ENCODE data around the gene CDKN2B. TPM values are rescaled to one million over a fixed set of nuclear protein-coding genes. Genes with fewer than 3 reads are reported as not detected.

The CDKN2B gene
- total RNA-seq, 2 experiments from 2014 or later = 2.0 to 3.7 TPM

GRCh38 chr9:21967702-21968101 is 41.4 kb downstream of the CDKN2B start:
- intact Hi-C loops (cut with micrococcal nuclease; ENCODE audit: unreplicated experiment) = no loop called here
- Histone ChIP-seq H4K20me1 (ENCODE audit: insufficient read depth, low read length) (no peaks in the 10 kb centered on the region; the same call in 1 of the 2 replicates), H3K9me3 (ENCODE audit: low read length) (no peaks in the 10 kb centered on the region), H3K9me2 (ENCODE audit: insufficient read depth, low read length) (no peaks in the 10 kb centered on the region), H3K4me2 (ENCODE audit: low read length) (no peak overlapping the region), H3K4me3 (ENCODE audit: low read depth, low read length, poor library complexity, severe bottlenecking) (no peak overlapping the region), H2AFZ (ENCODE audit: low read length) (no peak overlapping the region), H3K36me3 (ENCODE audit: insufficient read depth, low read length) (peaks cover 74% of the 10 kb centered on the region), H3K27ac (ENCODE audit: low read depth, low read length, poor library complexity, severe bottlenecking) (no peak overlapping the region), H3K79me2 (ENCODE audit: insufficient read depth, low read depth, low read length) (peaks cover 12% of the 10 kb centered on the region), H3K4me1 (ENCODE audit: insufficient read depth, low read length, poor library complexity, severe bottlenecking) (no peaks in the 10 kb centered on the region)
- POLR2A ChIA-PET = interaction anchor here (0.8 kb wide), 1 partner anchor 558 kb away, joined by 3 read pairs; no protein-coding TSS in a partner anchor
- TF ChIP-seq EZH2phosphoT487 (IDR thresholded peaks at IDR 0.05; ENCODE audit: borderline replicate concordance, low read depth, low read length) = no peak
- no peak for TF ChIP-seq CTCF (conservative IDR thresholded peaks at IDR 0.05; ENCODE audit: low read length)
- DNase-seq (ENCODE audit: low spot score) = no peak
- BruUV-seq (replicated peaks) = no TSS peak
- CTCF ChIA-PET (ENCODE audit: unreplicated experiment) = no interaction called here

GRCh38 chr9:21967169-21967568 is 41.9 kb downstream of the CDKN2B start:
- Histone ChIP-seq H4K20me1 (ENCODE audit: insufficient read depth, low read length) (no peaks in the 10 kb centered on the region; the same call in 1 of the 2 replicates), H3K4me3 (ENCODE audit: low read depth, low read length, poor library complexity, severe bottlenecking) (no peak overlapping the region), H3K36me3 (ENCODE audit: insufficient read depth, low read length) (peaks cover 69% of the 10 kb centered on the region), H3K79me2 (ENCODE audit: insufficient read depth, low read depth, low read length) (peaks cover 6% of the 10 kb centered on the region), H3K9me3 (ENCODE audit: low read length) (no peaks in the 10 kb centered on the region), H3K27ac (ENCODE audit: low read depth, low read length, poor library complexity, severe bottlenecking) (no peak overlapping the region), H2AFZ (ENCODE audit: low read length) (no peak overlapping the region), H3K4me2 (ENCODE audit: low read length) (no peak overlapping the region), H3K4me1 (ENCODE audit: insufficient read depth, low read length, poor library complexity, severe bottlenecking) (no peaks in the 10 kb centered on the region), H3K9me2 (ENCODE audit: insufficient read depth, low read length) (no peaks in the 10 kb centered on the region)
- ChIA-PET CTCF (ENCODE audit: unreplicated experiment) (no interaction called here), POLR2A (no interaction called here)
- no peak for DNase-seq (ENCODE audit: low spot score)
- intact Hi-C loops (cut with micrococcal nuclease; ENCODE audit: unreplicated experiment) = no loop called here
- BruUV-seq (replicated peaks) = no TSS peak
- TF ChIP-seq EZH2phosphoT487 (IDR thresholded peaks at IDR 0.05; ENCODE audit: borderline replicate concordance, low read depth, low read length) = no peak
- TF ChIP-seq CTCF (conservative IDR thresholded peaks at IDR 0.05; ENCODE audit: low read length) = no peak

GRCh38 chr9:21966140-21966851 is 42.8 kb downstream of the CDKN2B start:
- Histone ChIP-seq H3K27ac (ENCODE audit: low read depth, low read length, poor library complexity, severe bottlenecking) (no peak overlapping the region), H2AFZ (ENCODE audit: low read length) (no peak overlapping the region), H3K36me3 (ENCODE audit: insufficient read depth, low read length) (peaks cover 62% of the 10 kb centered on the region), H3K4me3 (ENCODE audit: low read depth, low read length, poor library complexity, severe bottlenecking) (no peak overlapping the region), H3K4me1 (ENCODE audit: insufficient read depth, low read length, poor library complexity, severe bottlenecking) (no peaks in the 10 kb centered on the region), H3K9me3 (ENCODE audit: low read length) (no peaks in the 10 kb centered on the region), H3K9me2 (ENCODE audit: insufficient read depth, low read length) (no peaks in the 10 kb centered on the region), H3K79me2 (ENCODE audit: insufficient read depth, low read depth, low read length) (no peaks in the 10 kb centered on the region), H4K20me1 (ENCODE audit: insufficient read depth, low read length) (no peaks in the 10 kb centered on the region), H3K4me2 (ENCODE audit: low read length) (no peak overlapping the region)
- no TSS peak for BruUV-seq (replicated peaks)
- CTCF ChIA-PET (ENCODE audit: unreplicated experiment) = no interaction called here
- TF ChIP-seq EZH2phosphoT487 (IDR thresholded peaks at IDR 0.05; ENCODE audit: borderline replicate concordance, low read depth, low read length) = no peak
- TF ChIP-seq CTCF (conservative IDR thresholded peaks at IDR 0.05; ENCODE audit: low read length) = no peak
- intact Hi-C loops (cut with micrococcal nuclease; ENCODE audit: unreplicated experiment) = no loop called here
- no peak for DNase-seq (ENCODE audit: low spot score)
- POLR2A ChIA-PET = no interaction called here
